ENCODE results near the gene TGFBI.

GRCh38 chr5:136011414-136012001, 17.3 kb upstream of the TGFBI start:
- TF ChIP-seq EZH2 (IDR thresholded peaks at IDR 0.05; ENCODE audit: borderline replicate concordance, low read depth, low read length, poor library complexity, severe bottlenecking) (no peak), CTCF (conservative IDR thresholded peaks at IDR 0.05; ENCODE audit: low read depth, low read length) (no peak)
